Stomach (tissue), 9 donors: ENCODE results near the gene YKT6. TPM values are rescaled to one million over a fixed set of nuclear protein-coding genes. Genes with fewer than 3 reads are reported as not detected.

Experiments used
- DNase-seq, 2 donors: peaks; one replicate each; pipeline versions ENCODE4 v3.0.0 to v3.0.0-alpha.2; 2013 to 2019
- H3K27ac ChIP-seq, 5 donors: fragments of 200-600 bp in 4 of 5; sonication (generic) in 4 of 5; one replicate each; pipeline ENCODE4 v1.5.1; 2013 to 2019; ENCODE audit warnings: mild to moderate bottlenecking in 1 of 5, moderate library complexity in 1 of 5
- H3K27me3 ChIP-seq, 3 donors: fragments of 200-600 bp; sonication (generic); one replicate each; pipeline ENCODE4 v1.5.1; 2017 to 2019; ENCODE audit warnings: mixed run types in 1 of 3
- H3K36me3 ChIP-seq, 4 donors: fragments of 200-600 bp; sonication (generic); 1 replicate in 3 of 4; 2 replicates in 1 of 4; pipeline ENCODE4 v1.5.1; 2016 to 2019
- H3K4me1 ChIP-seq, 4 donors: fragments of 200-600 bp; sonication (generic); one replicate each; pipeline ENCODE4 v1.5.1; 2016 to 2019
- H3K4me3 ChIP-seq, 4 donors: fragments of 200-600 bp; sonication (generic) in 3 of 4; one replicate each; pipeline ENCODE4 v1.5.1; 2016 to 2019; ENCODE audit warnings: mild to moderate bottlenecking in 1 of 4
- H3K9me3 ChIP-seq, 4 donors: fragments of 200-600 bp; sonication (generic); one replicate each; pipeline ENCODE4 v1.5.1; 2016 to 2019
- EP300 ChIP-seq: sonication (generic); formaldehyde crosslinking; IDR thresholded peaks from one replicate; pipeline ENCODE4 v1.6.1; 2017; ENCODE audit warnings: antibody characterized with exemption
- POLR2A ChIP-seq, 4 donors: fragments of 450-650 bp; IDR thresholded peaks; one replicate each; pipeline ENCODE4 v1.6.1; 2016; ENCODE audit warnings: antibody characterized with exemption in 4 of 4, control low read depth in 2 of 4, mild to moderate bottlenecking in 1 of 4, moderate library complexity in 1 of 4
- POLR2AphosphoS5 ChIP-seq, 3 donors: sonication (generic); formaldehyde crosslinking; IDR thresholded peaks; one replicate each; pipeline ENCODE4 v1.6.1; 2016; ENCODE audit warnings: antibody characterized with exemption in 3 of 3
- WGBS, 5 donors: extraction: QIAGEN DNeasy Blood & Tissue Kit in 3 of 5; methylation state at CpG; one replicate each; pipeline versions ENCODE4 v1.1.5 to v1.1.7; 2013 to 2018; 5-methylcytosine and 5-hydroxymethylcytosine counted together
- intact Hi-C: fragments of 100-400 bp; cut with DNase I; formaldehyde crosslinking; loops from one replicate; pipeline ENCODE4 v1.15.1; 2023; ENCODE audit warnings: low total_unique reads
- polyA plus RNA-seq, 3 donors: library from polyadenylated mRNA; stranded (reverse); fragments of 200-250 nt; gene quantifications; one replicate each; pipeline ENCODE4 v1.2.3, GENCODE V29; 2013
- total RNA-seq, 5 donors: library from RNA; depleted of rRNA; stranded (reverse); fragments of >200 nt; gene quantifications; one replicate each; pipeline versions ENCODE4 v1.1.0 to v1.2.3, GENCODE V29; 2014 to 2016
- TF ChIP-seq, protein P1 (sequence below), 7 experiments: fragments of 450-650 bp in 4 of 7; fragments of 200-600 bp in 3 of 7; sonication (generic) in 3 of 7; IDR thresholded peaks; one replicate each; pipeline ENCODE4 v1.5.1; 2016 to 2019; ENCODE audit warnings: antibody characterized with exemption in 7 of 7, control low read depth in 2 of 7, mild to moderate bottlenecking in 1 of 7
- donor health status: healthy with polysubstance abuse.
- donor health status: Bipolar disorder and iron deficiency.
- donor health status: healthy.

Gene YKT6
- total and polyA plus RNA-seq, 8 donors = 35.3 to 86.9 (median 52.2) TPM

- Histone ChIP-seq H3K4me1 (no peaks in the 10 kb centered on the region), H3K4me3 (no peak overlapping the region), H3K9me3 (no peaks in the 10 kb centered on the region), H3K27ac (no peak overlapping the region), H3K27me3 (peaks cover 0 to 20% (median 5%) of the 10 kb centered on the region in 3 donors), H3K36me3 (no peaks in the 10 kb centered on the region)
- 68 to 74% (median 71%) methylated on average over 16 to 22 of the region's 22 CpGs for WGBS, 5 donors
- TF ChIP-seq POLR2A (IDR thresholded peaks at IDR 0.05) (no peak), POLR2AphosphoS5 (IDR thresholded peaks at IDR 0.05) (no peak), EP300 (no peak)
- TF ChIP-seq, protein P1, sequence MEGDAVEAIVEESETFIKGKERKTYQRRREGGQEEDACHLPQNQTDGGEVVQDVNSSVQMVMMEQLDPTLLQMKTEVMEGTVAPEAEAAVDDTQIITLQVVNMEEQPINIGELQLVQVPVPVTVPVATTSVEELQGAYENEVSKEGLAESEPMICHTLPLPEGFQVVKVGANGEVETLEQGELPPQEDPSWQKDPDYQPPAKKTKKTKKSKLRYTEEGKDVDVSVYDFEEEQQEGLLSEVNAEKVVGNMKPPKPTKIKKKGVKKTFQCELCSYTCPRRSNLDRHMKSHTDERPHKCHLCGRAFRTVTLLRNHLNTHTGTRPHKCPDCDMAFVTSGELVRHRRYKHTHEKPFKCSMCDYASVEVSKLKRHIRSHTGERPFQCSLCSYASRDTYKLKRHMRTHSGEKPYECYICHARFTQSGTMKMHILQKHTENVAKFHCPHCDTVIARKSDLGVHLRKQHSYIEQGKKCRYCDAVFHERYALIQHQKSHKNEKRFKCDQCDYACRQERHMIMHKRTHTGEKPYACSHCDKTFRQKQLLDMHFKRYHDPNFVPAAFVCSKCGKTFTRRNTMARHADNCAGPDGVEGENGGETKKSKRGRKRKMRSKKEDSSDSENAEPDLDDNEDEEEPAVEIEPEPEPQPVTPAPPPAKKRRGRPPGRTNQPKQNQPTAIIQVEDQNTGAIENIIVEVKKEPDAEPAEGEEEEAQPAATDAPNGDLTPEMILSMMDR (IDR thresholded peaks at IDR 0.05) = no peak
- no peak for DNase-seq
- intact Hi-C loops = no loop called here
Observed at GRCh38 chr7:44235582-44236332, 35.0 kb downstream of the YKT6 start.

DNA sequence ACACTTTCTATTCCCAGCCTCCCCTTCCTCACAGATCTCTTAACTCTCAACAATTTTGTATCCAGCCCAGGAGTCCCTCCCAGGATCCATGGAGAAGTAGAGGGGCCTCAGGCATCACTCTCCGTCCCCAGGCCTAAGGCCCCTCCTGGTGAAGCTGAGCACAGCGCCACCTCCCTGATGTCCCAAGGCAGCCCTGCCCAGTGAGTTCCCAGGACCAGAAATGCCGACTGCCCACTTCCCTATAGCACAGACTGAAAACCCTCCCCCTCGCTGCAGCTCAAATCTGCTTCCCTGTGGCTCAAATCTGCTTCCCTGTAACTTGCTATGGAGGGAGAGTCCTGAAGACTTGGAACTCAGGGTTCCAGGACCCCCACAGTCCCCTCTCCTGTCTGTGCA, 35.6 kb downstream of the YKT6 start:
- Histone ChIP-seq H3K27ac (no peak overlapping the region), H3K4me3 (no peak overlapping the region), H3K27me3 (peaks cover 0 to 20% (median 5%) of the 10 kb centered on the region in 3 donors), H3K36me3 (no peaks in the 10 kb centered on the region), H3K4me1 (peaks cover 0 to 5% (median 4%) of the 10 kb centered on the region in 4 donors), H3K9me3 (no peaks in the 10 kb centered on the region)
- intact Hi-C loops = no loop called here
- WGBS, 5 donors = 42 to 58% (median 50%) methylated on average over 3 to 4 of the region's 4 CpGs
- no peak for DNase-seq
- TF ChIP-seq, protein P1 (IDR thresholded peaks at IDR 0.05) = no peak
- TF ChIP-seq POLR2A (IDR thresholded peaks at IDR 0.05) (no peak), EP300 (no peak), POLR2AphosphoS5 (IDR thresholded peaks at IDR 0.05) (no peak)

DNA sequence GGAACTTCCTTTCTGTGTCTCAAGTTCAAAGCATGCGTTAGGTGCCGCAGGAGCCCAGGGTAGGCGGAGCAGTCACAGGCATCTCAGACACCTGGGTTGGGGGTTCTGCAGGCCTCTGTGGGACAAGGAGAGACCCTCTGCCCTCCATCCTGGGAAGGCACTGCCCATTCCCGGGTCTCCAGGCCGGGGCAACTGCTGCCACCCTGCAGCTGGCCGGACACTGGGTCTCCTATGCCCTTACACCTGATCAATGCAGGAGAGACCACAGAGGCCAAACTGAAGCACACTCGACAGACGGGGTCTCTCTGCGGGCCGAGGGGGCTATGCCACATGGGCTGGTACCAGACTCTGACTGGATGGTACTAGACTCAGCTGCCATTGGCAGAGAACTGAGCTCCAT, 36.9 kb downstream of the YKT6 start:
- Histone ChIP-seq H3K4me1 (peaks cover 0 to 7% (median 4%) of the 10 kb centered on the region in 4 donors), H3K27me3 (peaks cover 0 to 20% (median 5%) of the 10 kb centered on the region in 3 donors), H3K4me3 (no peak overlapping the region), H3K27ac (no peak overlapping the region), H3K9me3 (no peaks in the 10 kb centered on the region), H3K36me3 (no peaks in the 10 kb centered on the region)
- no peak for TF ChIP-seq EP300
- TF ChIP-seq, protein P1 (IDR thresholded peaks at IDR 0.05) = no peak
- TF ChIP-seq POLR2AphosphoS5 (IDR thresholded peaks at IDR 0.05) = no peak
- no peak for TF ChIP-seq POLR2A (IDR thresholded peaks at IDR 0.05)
- DNase-seq = no peak
- intact Hi-C loops = no loop called here
- WGBS, 5 donors = 75 to 90% (median 85%) methylated on average over 9 to 10 of the region's 10 CpGs

DNA sequence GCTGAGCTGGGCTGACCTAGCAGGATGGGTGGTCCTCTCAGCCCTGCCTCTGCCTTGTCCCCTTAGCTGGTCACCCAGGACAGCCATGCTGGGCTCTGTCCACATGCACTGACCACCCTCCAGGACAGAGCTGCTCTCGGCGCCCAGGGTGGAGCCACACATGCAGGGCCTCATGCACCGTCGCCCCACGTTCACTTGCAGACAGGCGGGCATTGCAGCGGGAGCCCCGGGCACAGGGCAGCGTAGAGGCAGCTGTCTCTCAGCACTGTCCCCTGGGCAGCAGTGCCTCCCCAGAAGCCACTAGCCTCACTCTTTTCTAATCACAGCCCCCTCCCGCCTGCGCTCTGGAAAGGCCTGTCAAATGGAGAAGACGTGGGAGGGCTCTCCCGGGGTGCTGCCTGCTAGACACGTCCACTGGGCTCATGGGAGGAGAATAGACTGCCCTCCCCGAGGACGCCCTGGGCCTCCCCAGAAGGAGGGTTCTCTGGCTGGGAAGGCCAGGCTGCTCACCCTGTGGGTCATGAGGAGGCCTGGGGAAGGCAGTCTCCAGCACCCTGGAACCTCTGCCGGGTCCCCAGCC, 37.4 kb downstream of the YKT6 start:
- Histone ChIP-seq H3K4me1 (peaks cover 0 to 7% (median 4%) of the 10 kb centered on the region in 4 donors), H3K27ac (no peak overlapping the region), H3K27me3 (peaks cover 0 to 15% (median 5%) of the 10 kb centered on the region in 3 donors), H3K9me3 (no peaks in the 10 kb centered on the region), H3K4me3 (no peak overlapping the region), H3K36me3 (no peaks in the 10 kb centered on the region)
- intact Hi-C loops = no loop called here
- TF ChIP-seq, protein P1 (IDR thresholded peaks at IDR 0.05) = no peak
- TF ChIP-seq POLR2A (IDR thresholded peaks at IDR 0.05) (no peak), POLR2AphosphoS5 (IDR thresholded peaks at IDR 0.05) (no peak), EP300 (no peak)
- no peak for DNase-seq
- 73 to 88% (median 80%) methylated on average over 8 to 17 of the region's 17 CpGs for WGBS, 5 donors
